T-helper 9 cell (primary cell): ENCODE results near the gene SLC10A7.

Experiments used
- DNase-seq: peaks from one replicate; pipeline ENCODE4 v3.0.0-alpha.2; 2020

SLC10A7 gene

GRCh38 chr4:146494143-146494542 lies 27.6 kb downstream of the SLC10A7 start:
- no peak for DNase-seq

GRCh38 chr4:146490106-146490505 lies 31.6 kb downstream of the SLC10A7 start:
- DNase-seq: no peak

- no peak for DNase-seq
Observed at GRCh38 chr4:146488495-146489174, 33.1 kb downstream of the SLC10A7 start.

GRCh38 chr4:146486565-146486964 lies 35.2 kb downstream of the SLC10A7 start:
- DNase-seq: no peak

- DNase-seq: no peak
Observed at GRCh38 chr4:146485968-146486367, 35.8 kb downstream of the SLC10A7 start.

GRCh38 chr4:146482788-146483187 lies 39.0 kb downstream of the SLC10A7 start:
- no peak for DNase-seq

- no peak for DNase-seq
Observed at GRCh38 chr4:146481246-146481645, 40.5 kb downstream of the SLC10A7 start.

- no peak for DNase-seq
Observed at GRCh38 chr4:146478009-146478408, 43.7 kb downstream of the SLC10A7 start.

- DNase-seq: no peak
Observed at GRCh38 chr4:146477054-146477453, 44.7 kb downstream of the SLC10A7 start.

GRCh38 chr4:146472404-146472803 lies 49.3 kb downstream of the SLC10A7 start:
- DNase-seq: no peak

- no peak for DNase-seq
Observed at GRCh38 chr4:146470604-146471003, 51.1 kb downstream of the SLC10A7 start.

GRCh38 chr4:146469022-146469421 lies 52.7 kb downstream of the SLC10A7 start:
- DNase-seq: no peak

- no peak for DNase-seq
Observed at GRCh38 chr4:146465628-146466027, 56.1 kb downstream of the SLC10A7 start.

- DNase-seq: no peak
Observed at GRCh38 chr4:146462251-146462650, 59.5 kb downstream of the SLC10A7 start.

- DNase-seq: no peak
Observed at GRCh38 chr4:146458594-146458993, 63.1 kb downstream of the SLC10A7 start.

- DNase-seq: no peak
Observed at GRCh38 chr4:146456681-146457080, 65.1 kb downstream of the SLC10A7 start.

GRCh38 chr4:146453181-146453807 lies 68.4 kb downstream of the SLC10A7 start:
- DNase-seq: no peak

- no peak for DNase-seq
Observed at GRCh38 chr4:146450524-146450923, 71.2 kb downstream of the SLC10A7 start.

GRCh38 chr4:146446555-146446954 lies 75.2 kb downstream of the SLC10A7 start:
- DNase-seq: no peak

- no peak for DNase-seq
Observed at GRCh38 chr4:146445198-146446150, 76.3 kb downstream of the SLC10A7 start.

- no peak for DNase-seq
Observed at GRCh38 chr4:146443525-146443924, 78.2 kb downstream of the SLC10A7 start.

GRCh38 chr4:146442801-146443200 lies 78.9 kb downstream of the SLC10A7 start:
- no peak for DNase-seq

- no peak for DNase-seq
Observed at GRCh38 chr4:146439999-146440398, 81.7 kb downstream of the SLC10A7 start.

- no peak for DNase-seq
Observed at GRCh38 chr4:146439437-146439836, 82.3 kb downstream of the SLC10A7 start.
